Neural progenitor cell (in vitro differentiated cells): ENCODE results near the gene CACNA1C.

Source experiments
- EZH2 ChIP-seq: fragments of 200-600 bp; sonication (generic); IDR thresholded peaks from 2 replicates; pipeline ENCODE4 v1.6.1; 2017; ENCODE audit warnings: antibody characterized with exemption, mild to moderate bottlenecking, moderate library complexity
- EZH2phosphoT487 ChIP-seq: fragments of 200-600 bp; sonication (generic); IDR thresholded peaks from 2 replicates; pipeline ENCODE4 v1.6.1; 2017; ENCODE audit warnings: antibody characterized with exemption
- TF ChIP-seq, protein P1 (sequence below): fragments of 200-600 bp; sonication (generic); IDR thresholded peaks from 2 replicates; pipeline ENCODE4 v1.5.1; 2017; ENCODE audit warnings: antibody characterized with exemption, mild to moderate bottlenecking

DNA sequence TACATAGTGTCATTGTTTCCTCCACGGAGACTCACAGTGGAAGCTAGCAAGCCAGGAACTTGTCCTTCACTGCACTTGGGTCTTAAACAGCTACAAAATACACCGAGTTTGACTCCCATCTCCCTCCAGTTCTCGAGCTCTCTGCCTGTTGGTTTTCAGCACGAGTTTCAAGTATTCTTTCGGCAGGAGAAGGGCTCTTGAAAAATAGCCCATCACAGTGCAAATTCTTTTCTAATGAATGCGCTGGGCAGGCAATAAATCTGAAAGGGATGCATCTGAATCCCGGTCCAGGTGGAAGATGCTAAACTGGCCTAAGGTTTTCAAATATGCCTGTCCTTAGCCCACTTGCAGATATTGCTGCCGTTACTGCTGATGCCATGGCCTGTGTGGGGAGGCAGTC, 173.9 kb downstream of the CACNA1C start:
- TF ChIP-seq, protein P1, sequence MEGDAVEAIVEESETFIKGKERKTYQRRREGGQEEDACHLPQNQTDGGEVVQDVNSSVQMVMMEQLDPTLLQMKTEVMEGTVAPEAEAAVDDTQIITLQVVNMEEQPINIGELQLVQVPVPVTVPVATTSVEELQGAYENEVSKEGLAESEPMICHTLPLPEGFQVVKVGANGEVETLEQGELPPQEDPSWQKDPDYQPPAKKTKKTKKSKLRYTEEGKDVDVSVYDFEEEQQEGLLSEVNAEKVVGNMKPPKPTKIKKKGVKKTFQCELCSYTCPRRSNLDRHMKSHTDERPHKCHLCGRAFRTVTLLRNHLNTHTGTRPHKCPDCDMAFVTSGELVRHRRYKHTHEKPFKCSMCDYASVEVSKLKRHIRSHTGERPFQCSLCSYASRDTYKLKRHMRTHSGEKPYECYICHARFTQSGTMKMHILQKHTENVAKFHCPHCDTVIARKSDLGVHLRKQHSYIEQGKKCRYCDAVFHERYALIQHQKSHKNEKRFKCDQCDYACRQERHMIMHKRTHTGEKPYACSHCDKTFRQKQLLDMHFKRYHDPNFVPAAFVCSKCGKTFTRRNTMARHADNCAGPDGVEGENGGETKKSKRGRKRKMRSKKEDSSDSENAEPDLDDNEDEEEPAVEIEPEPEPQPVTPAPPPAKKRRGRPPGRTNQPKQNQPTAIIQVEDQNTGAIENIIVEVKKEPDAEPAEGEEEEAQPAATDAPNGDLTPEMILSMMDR, result no peak
- TF ChIP-seq EZH2, result no peak
- no peak for TF ChIP-seq EZH2phosphoT487
